Cardiac muscle cell (in vitro differentiated cells and primary cell): ENCODE measurements around the gene MED9. TPM values are rescaled to one million over a fixed set of nuclear protein-coding genes. Genes with fewer than 3 reads are reported as not detected.

Source experiments
- DNase-seq, 2 donors: peaks; one replicate each; pipeline versions ENCODE4 v3.0.0 to v3.0.0-alpha.2; 2010 to 2017; ENCODE audit warnings: low read depth in 1 of 2, low spot score in 1 of 2
- H3K27ac ChIP-seq: fragments of 200-600 bp; sonication (generic); 2 replicates; pipeline ENCODE4 v1.5.1; 2016
- H3K27me3 ChIP-seq: fragments of 200-600 bp; sonication (generic); 2 replicates; pipeline ENCODE4 v1.6.0; 2016; ENCODE audit warnings: control low read depth
- H3K36me3 ChIP-seq: fragments of 200-600 bp; sonication (generic); 2 replicates; pipeline ENCODE4 v1.5.1; 2016; ENCODE audit warnings: control low read depth
- H3K4me1 ChIP-seq: fragments of 200-600 bp; sonication (generic); 2 replicates; pipeline ENCODE4 v1.8.1; 2017; ENCODE audit warnings: low read depth, mild to moderate bottlenecking, mixed run types
- H3K4me3 ChIP-seq: fragments of 200-600 bp; sonication (generic); 2 replicates; pipeline ENCODE4 v1.5.1; 2016; ENCODE audit warnings: mild to moderate bottlenecking
- H3K9me3 ChIP-seq: fragments of 200-600 bp; sonication (generic); 2 replicates; pipeline ENCODE4 v1.5.1; 2017; ENCODE audit warnings: low read depth, mild to moderate bottlenecking, control low read depth
- polyA plus RNA-seq: library from polyadenylated mRNA; unstranded; fragments of >200 nt; fragmentation: Nextera tagmentation; extraction: Ambion mirVana; gene quantifications from 2 replicates; pipeline ENCODE4 v1.2.1, GENCODE V29; 2016
- total RNA-seq: library from RNA; depleted of rRNA; stranded (reverse); fragments of >200 nt; gene quantifications from 2 replicates; pipeline ENCODE4 v1.2.3, GENCODE V29; 2016
- TF ChIP-seq, protein P1 (sequence below): IDR thresholded peaks from 2 replicates; pipeline ENCODE4 v1.5.1; 2012; ENCODE audit warnings: low read depth, mild to moderate bottlenecking, low read length

Gene MED9
- total and polyA plus RNA-seq, 2 experiments from 2014 or later: 27.9 to 38.2 TPM

DNA sequence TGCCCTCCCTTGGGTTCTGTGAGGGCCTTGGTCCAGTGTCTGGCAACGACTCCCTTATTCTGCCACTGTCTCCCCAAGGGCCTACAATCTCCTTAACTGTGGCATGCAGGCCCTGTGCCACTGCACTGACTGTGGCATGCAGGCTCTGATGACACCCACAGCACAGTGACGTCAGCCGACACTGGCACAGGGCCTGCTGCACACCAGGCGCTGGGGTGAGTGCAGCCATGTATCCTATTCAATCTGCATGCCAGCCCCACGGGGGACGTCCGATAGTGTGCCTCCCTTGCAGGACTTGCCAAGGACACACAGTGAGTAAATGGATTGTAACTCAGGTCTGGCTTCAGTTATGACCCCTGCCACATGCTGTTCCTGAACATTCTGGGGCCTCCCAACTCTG, 59.2 kb downstream of the MED9 start:
- Histone ChIP-seq H3K4me3 (no peak overlapping the region), H3K27ac (no peak overlapping the region), H3K36me3 (no peaks in the 10 kb centered on the region), H3K4me1 (peaks cover 41% of the 10 kb centered on the region), H3K27me3 (no peaks in the 10 kb centered on the region), H3K9me3 (no peaks in the 10 kb centered on the region)
- no peak for DNase-seq
- TF ChIP-seq, protein P1, sequence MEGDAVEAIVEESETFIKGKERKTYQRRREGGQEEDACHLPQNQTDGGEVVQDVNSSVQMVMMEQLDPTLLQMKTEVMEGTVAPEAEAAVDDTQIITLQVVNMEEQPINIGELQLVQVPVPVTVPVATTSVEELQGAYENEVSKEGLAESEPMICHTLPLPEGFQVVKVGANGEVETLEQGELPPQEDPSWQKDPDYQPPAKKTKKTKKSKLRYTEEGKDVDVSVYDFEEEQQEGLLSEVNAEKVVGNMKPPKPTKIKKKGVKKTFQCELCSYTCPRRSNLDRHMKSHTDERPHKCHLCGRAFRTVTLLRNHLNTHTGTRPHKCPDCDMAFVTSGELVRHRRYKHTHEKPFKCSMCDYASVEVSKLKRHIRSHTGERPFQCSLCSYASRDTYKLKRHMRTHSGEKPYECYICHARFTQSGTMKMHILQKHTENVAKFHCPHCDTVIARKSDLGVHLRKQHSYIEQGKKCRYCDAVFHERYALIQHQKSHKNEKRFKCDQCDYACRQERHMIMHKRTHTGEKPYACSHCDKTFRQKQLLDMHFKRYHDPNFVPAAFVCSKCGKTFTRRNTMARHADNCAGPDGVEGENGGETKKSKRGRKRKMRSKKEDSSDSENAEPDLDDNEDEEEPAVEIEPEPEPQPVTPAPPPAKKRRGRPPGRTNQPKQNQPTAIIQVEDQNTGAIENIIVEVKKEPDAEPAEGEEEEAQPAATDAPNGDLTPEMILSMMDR: no peak

DNA sequence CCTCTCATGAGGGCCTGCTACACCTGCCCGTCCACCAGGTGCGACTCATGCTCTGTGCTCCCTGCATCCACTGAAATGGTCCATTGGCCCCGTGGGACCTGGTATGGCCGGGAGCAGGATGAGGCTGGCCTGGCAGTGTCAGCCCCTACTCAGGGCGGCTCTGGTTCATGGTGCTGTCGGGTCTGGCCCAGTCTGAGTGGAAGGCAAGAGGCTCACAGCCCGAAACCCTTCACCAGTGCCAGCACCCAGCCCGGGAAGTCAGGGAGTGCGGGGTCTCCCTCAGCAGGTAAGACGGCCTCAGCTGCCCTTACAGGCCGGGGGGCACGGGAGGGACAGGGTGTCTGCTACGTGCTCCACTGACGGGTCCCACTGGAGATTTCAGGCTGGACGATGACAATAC, 59.9 kb downstream of the MED9 start:
- TF ChIP-seq, protein P1: no peak
- H3K4me3 ChIP-seq: no peak overlapping the region

DNA sequence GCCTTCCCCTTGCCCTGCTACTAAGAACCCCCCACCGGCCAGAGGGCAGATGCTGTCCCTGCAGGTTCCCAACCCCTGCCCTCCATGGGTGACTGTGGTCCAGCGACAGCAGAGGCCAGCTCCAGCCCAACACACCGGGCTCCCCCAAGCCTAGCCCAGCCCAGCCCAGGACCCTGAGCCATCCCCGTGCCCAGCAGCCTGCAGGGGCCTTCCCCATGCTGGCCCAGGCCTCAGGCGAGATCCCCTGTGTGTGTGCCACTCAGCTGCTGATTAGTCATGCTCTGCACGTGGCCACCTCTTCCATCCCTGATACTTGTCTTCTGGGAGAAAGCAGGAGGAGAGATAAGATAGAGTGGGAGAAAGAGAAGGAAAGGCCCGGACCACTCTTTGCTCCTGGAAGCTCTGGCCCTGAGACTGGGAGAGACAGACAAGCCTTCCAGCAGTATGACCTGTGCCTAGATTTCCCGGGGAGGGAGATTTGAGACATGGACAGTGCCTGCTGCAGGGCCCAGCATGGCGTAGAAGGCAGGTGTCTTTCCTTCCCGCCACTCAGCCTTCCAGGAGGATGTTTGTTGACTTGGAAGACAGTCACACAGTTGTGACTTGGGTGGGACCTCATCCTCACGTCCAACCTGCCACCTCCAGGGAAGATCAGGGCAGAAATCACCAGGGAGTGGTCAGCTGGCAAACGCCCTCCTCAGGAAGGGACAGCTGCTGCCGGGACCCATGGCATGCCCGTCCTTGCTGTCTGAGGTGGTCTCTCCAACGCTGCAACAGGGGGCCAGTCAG, 60.7 kb downstream of the MED9 start:
- TF ChIP-seq, protein P1: no peak
- Histone ChIP-seq H3K27ac (peak overlapping the region; percentile 66), H3K4me3 (no peak overlapping the region), H3K4me1 (peaks cover 41% of the 10 kb centered on the region), H3K27me3 (no peaks in the 10 kb centered on the region), H3K9me3 (no peaks in the 10 kb centered on the region), H3K36me3 (no peaks in the 10 kb centered on the region)
- DNase-seq: peak; percentile 14 to 34

More for the DNA sequence above, 59.9 kb downstream of the MED9 start:
- no peaks in the 10 kb centered on the region for H3K27me3 ChIP-seq
- peaks cover 41% of the 10 kb centered on the region for H3K4me1 ChIP-seq
- DNase-seq: no peak
- no peaks in the 10 kb centered on the region for H3K36me3 ChIP-seq
- H3K27ac ChIP-seq: peak overlapping the region; percentile 66
- no peaks in the 10 kb centered on the region for H3K9me3 ChIP-seq

DNA sequence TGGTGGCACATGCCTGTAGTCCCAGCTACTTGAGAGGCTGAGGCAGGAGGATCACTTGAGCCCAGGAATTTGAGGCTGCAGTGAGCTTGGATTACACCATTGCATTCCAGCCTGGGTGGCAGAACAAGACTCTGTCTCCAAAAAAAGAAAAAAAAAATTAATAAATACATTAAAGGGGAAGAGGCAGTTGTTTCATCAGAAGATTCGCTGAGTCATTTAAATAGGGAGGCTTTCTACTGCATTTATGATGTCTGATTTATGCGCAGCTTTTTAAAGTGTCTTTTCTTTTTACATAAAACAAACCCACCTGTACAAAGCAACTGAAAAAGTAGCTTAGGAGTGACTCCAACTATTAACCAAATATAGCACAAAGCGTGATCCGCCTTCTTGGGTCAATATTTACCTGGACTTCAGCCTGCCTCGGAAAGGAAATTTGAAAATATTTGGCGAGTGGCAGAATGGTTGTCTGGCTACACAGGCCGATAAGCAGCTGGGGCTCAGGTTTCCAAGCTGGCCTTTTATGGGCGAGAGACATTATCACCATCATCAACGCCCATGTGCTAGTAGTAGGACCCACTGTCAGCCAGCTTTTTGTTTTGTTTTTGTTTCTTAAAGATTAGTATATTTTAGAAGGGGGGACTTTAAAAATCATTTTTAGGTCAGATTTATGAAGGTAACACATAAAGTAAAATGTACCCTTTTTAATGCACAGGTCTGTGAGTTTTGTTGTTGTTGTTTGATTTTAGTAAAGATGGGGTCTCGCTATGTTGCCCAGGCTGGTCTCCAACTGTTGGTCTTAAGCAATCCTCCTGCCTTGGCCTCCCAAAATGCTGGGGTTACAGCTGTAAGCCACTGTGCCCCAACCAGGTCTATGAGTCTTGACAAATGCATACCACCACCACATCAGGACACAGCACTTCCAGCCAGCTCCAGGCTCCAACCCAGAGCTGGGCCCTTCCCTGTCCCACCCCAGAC, 61.9 kb downstream of the MED9 start:
- Histone ChIP-seq H3K4me3 (no peak overlapping the region), H3K36me3 (no peaks in the 10 kb centered on the region), H3K4me1 (peaks cover 41% of the 10 kb centered on the region), H3K27ac (peak overlapping the region; percentile 66), H3K9me3 (no peaks in the 10 kb centered on the region), H3K27me3 (no peaks in the 10 kb centered on the region)
- TF ChIP-seq, protein P1: no peak
- peak; percentile 18 to 28 for DNase-seq

DNA sequence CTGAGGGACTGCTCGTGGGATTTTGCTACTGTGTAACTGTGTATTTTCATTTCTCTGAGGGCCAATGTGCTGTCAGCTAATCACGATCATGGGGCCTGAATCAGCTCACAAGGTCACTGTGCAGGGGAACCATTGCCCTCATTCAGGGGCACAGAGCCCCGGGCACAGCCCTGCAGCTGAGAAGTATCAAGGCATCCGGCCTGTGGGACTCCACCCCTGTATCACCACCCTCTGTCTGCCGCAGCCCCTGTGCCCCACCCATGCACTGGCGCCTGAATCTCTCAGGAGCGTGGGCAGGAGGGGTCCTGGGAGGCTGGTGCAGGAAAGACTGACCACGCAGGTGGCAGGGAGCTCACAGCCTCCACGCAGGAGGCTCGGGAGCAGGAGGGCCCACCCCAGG, 62.8 kb downstream of the MED9 start:
- no peaks in the 10 kb centered on the region for H3K27me3 ChIP-seq
- H3K9me3 ChIP-seq: no peaks in the 10 kb centered on the region
- peaks cover 41% of the 10 kb centered on the region for H3K4me1 ChIP-seq
- no peak overlapping the region for H3K4me3 ChIP-seq
- peak overlapping the region; percentile 66 for H3K27ac ChIP-seq
- TF ChIP-seq, protein P1: no peak
- DNase-seq: no peak
- H3K36me3 ChIP-seq: no peaks in the 10 kb centered on the region
